Uterus (tissue), 4 donors: ENCODE data around the gene RAB6B. TPM values are rescaled to one million over a fixed set of nuclear protein-coding genes. Genes with fewer than 3 reads are reported as not detected.

Experiments used
- DNase-seq, 2 donors: peaks; one replicate each; pipeline ENCODE4 v3.0.0-alpha.2; 2019 to 2020
- H3K27ac ChIP-seq, 2 donors: fragments of 200-600 bp; sonication (generic); 1 replicate in 1 of 2; 2 replicates in 1 of 2; pipeline ENCODE4 v1.5.1; 2016 to 2018
- H3K27me3 ChIP-seq, 2 donors: fragments of 200-600 bp; sonication (generic); one replicate each; pipeline ENCODE4 v1.5.1; 2018 to 2019; ENCODE audit warnings: control low read depth in 1 of 2
- H3K36me3 ChIP-seq, 2 donors: fragments of 200-600 bp; sonication (generic); one replicate each; pipeline ENCODE4 v1.5.1; 2019; ENCODE audit warnings: control low read depth in 1 of 2
- H3K4me1 ChIP-seq, 2 donors: fragments of 200-600 bp; sonication (generic); one replicate each; pipeline ENCODE4 v1.5.1; 2018 to 2019; ENCODE audit warnings: control low read depth in 1 of 2
- H3K4me3 ChIP-seq, 2 donors: fragments of 200-600 bp; sonication (generic); 1 replicate in 1 of 2; 2 replicates in 1 of 2; pipeline ENCODE4 v1.5.1; 2018 to 2019; ENCODE audit warnings: mild to moderate bottlenecking in 1 of 2
- H3K9me3 ChIP-seq, 2 donors: fragments of 200-600 bp; sonication (generic); one replicate each; pipeline ENCODE4 v1.5.1; 2019; ENCODE audit warnings: control low read depth in 1 of 2
- POLR2A ChIP-seq, 2 donors: fragments of 450-650 bp; IDR thresholded peaks; one replicate each; pipeline ENCODE4 v1.6.1; 2016; ENCODE audit warnings: antibody characterized with exemption in 2 of 2, mild to moderate bottlenecking in 1 of 2, moderate library complexity in 1 of 2
- intact Hi-C: fragments of 100-400 bp; cut with DNase I; formaldehyde crosslinking; loops from one replicate; pipeline ENCODE4 v1.15.1; 2023; ENCODE audit warnings: low total_unique reads
- total RNA-seq, 4 donors: library from RNA; depleted of rRNA in 3 of 4; stranded (reverse); fragments of >200 nt in 3 of 4; gene quantifications; one replicate each; pipeline versions ENCODE4 v1.1.0 to v1.2.4, GENCODE V29; 2014 to 2023
- TF ChIP-seq, protein P1 (sequence below), 4 experiments: fragments of 200-600 bp in 2 of 4; fragments of 450-650 bp in 2 of 4; sonication (generic) in 2 of 4; IDR thresholded peaks; one replicate each; pipeline ENCODE4 v1.5.1; 2016 to 2019; ENCODE audit warnings: antibody characterized with exemption in 4 of 4, mild to moderate bottlenecking in 2 of 4, moderate library complexity in 1 of 4
- donor health status: DM: yes; HTN: yes; CAD: no.

RAB6B gene
- total RNA-seq, 4 donors from 2014 or later: 0.29 to 12.0 (median 3.8) TPM

DNA sequence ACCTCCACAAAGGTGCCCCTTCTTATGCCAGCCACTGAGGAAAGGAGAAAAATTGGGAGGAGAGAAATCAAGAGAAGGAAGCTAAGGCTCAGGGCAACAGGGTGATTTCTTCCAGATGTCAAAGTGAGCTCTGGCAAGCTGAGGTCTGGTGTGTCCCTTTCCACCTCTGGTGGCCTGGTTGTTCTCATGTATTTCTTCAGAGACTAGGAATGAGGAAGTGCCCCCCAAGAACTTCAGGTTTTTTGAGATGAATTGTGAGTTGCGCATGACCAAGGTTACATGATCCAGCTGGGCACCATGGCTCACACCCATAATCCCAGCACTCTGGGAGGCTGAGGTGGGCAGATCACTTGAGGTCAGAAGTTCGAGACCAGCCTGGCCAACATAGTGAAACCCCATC, 5.6 kb downstream of the RAB6B start:
- H3K27me3 ChIP-seq: no peaks in the 10 kb centered on the region
- H3K36me3 ChIP-seq: no peaks in the 10 kb centered on the region
- no peak for DNase-seq
- TF ChIP-seq POLR2A (IDR thresholded peaks at IDR 0.05): no peak
- TF ChIP-seq, protein P1, sequence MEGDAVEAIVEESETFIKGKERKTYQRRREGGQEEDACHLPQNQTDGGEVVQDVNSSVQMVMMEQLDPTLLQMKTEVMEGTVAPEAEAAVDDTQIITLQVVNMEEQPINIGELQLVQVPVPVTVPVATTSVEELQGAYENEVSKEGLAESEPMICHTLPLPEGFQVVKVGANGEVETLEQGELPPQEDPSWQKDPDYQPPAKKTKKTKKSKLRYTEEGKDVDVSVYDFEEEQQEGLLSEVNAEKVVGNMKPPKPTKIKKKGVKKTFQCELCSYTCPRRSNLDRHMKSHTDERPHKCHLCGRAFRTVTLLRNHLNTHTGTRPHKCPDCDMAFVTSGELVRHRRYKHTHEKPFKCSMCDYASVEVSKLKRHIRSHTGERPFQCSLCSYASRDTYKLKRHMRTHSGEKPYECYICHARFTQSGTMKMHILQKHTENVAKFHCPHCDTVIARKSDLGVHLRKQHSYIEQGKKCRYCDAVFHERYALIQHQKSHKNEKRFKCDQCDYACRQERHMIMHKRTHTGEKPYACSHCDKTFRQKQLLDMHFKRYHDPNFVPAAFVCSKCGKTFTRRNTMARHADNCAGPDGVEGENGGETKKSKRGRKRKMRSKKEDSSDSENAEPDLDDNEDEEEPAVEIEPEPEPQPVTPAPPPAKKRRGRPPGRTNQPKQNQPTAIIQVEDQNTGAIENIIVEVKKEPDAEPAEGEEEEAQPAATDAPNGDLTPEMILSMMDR (IDR thresholded peaks at IDR 0.05): no peak
- no peaks in the 10 kb centered on the region for H3K9me3 ChIP-seq
- no peaks in the 10 kb centered on the region for H3K4me1 ChIP-seq
- H3K4me3 ChIP-seq: no peak overlapping the region
- H3K27ac ChIP-seq: no peak overlapping the region
- intact Hi-C loops: no loop called here

DNA sequence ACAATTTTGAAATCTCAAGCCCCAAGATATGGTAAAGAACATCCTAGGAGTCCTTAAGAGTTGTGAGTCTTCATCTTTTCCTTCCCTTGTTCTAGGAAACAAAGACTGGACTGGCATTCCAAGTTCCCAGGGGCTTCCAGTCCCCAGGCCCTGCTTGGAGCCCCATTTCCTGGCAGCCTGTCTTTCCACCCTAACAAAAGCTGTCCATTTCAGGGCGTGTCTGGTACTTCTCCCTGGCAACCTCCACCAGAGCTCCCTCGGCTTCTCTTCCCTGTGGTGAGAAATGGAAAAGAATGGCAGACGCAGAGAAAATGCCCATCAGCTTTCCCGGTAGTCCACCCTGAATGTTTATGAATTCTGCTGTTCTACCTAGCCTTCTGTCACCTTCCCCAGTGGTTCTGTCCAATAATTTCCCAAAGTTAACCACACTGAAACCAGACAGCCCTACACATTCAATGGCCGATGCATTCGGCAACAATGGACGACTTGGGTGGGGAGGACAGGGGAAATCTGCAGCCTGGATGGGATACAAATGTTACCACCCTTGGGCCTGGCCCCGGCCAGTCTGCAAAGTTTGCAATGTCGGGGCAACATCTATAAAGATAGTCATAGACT, 6.8 kb downstream of the RAB6B start:
- no peaks in the 10 kb centered on the region for H3K9me3 ChIP-seq
- no peak overlapping the region for H3K4me3 ChIP-seq
- no peak for TF ChIP-seq POLR2A (IDR thresholded peaks at IDR 0.05)
- TF ChIP-seq, protein P1 (IDR thresholded peaks at IDR 0.05): no peak
- no peaks in the 10 kb centered on the region for H3K36me3 ChIP-seq
- no peak overlapping the region for H3K27ac ChIP-seq
- no peaks in the 10 kb centered on the region for H3K4me1 ChIP-seq
- H3K27me3 ChIP-seq: no peaks in the 10 kb centered on the region
- no peak for DNase-seq
- intact Hi-C loops: no loop called here

DNA sequence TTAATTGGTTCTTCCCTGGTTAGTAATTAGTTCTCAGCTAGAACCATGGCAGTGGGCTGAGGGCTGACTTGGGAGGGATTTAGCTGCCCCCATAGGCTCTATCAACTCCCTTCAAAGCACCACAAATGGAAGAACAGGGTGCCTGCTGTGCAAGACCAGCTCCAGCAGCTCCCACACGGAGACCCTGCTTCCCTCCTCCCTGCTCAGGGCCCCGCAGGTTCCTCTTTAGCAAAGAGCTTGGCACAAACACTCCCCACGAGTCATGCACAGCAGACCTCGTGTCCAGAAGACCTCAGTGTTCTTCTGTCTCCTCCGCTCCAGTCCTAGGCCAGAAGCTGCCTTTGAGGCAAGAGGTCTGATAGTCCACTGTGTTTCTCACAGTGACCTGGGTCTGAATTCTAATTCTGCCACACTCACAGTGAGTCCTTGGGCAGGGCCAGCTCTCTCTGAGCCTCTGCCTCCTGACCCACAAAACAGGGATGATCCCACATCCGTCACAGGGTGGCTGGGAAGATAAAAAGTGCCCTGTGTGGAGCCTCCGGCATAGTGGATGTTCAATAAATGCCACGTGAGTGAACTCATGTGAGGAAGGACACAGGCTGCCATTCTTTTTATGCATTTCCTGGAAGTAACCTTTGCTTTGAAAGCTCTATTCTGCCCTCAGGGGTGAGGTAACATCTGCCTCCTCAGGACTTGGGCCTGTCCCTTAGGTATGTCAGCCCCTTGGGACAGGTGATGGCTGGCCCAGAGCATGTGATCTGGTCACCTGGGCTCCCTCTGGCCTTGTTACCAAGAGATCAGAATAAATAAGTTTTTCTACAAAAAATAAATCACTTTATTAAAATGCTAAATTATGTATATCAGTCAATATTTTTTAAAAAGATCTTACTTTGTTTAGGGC, 7.6 kb downstream of the RAB6B start:
- no peaks in the 10 kb centered on the region for H3K9me3 ChIP-seq

DNA sequence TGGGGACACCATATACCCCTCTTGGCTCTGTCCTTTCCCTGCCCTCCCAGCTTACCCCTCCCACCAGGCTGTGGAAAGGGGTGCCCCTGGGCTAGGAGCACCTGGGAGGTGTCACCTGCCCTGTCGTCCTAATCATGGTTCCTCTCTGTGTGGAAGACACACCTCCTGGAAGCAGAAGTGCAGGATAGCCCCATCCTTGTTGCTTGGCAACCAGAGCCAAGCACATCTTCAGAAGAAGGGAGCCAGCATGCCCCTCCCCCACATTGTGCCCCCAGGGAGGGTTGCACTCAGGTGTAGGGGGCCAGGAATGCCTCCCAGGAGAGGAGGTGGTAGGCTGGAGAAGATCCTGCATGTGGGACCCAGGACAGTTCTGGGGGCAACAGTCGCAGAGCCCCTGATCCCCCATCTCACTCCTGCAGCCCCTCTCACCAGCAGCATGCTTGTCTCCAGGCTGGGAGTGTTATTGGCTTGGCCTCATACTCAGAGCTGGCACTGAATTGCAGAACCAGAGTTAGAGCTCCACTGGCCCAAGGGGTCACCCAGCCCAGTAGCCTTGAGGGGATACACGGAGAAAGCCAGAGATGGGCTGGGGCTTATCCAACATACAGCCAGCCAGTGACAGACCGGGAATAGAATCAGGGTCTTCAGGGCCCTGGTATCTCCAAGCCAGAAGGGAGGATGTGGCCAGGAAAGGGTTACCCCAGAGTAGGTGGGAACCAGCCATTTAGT, 8.4 kb downstream of the RAB6B start:
- Histone ChIP-seq H3K27me3 (no peaks in the 10 kb centered on the region), H3K27ac (no peak overlapping the region), H3K4me1 (no peaks in the 10 kb centered on the region), H3K9me3 (no peaks in the 10 kb centered on the region), H3K36me3 (no peaks in the 10 kb centered on the region), H3K4me3 (no peak overlapping the region)
- intact Hi-C loops: no loop called here
- no peak for DNase-seq
- no peak for TF ChIP-seq POLR2A (IDR thresholded peaks at IDR 0.05)
- TF ChIP-seq, protein P1 (IDR thresholded peaks at IDR 0.05): no peak

More for the DNA sequence above, 7.6 kb downstream of the RAB6B start:
- H3K4me3 ChIP-seq: no peak overlapping the region
- H3K4me1 ChIP-seq: no peaks in the 10 kb centered on the region
- TF ChIP-seq, protein P1 (IDR thresholded peaks at IDR 0.05): no peak
- TF ChIP-seq POLR2A (IDR thresholded peaks at IDR 0.05): no peak
- H3K36me3 ChIP-seq: no peaks in the 10 kb centered on the region
- no peak overlapping the region for H3K27ac ChIP-seq
- H3K27me3 ChIP-seq: no peaks in the 10 kb centered on the region
- intact Hi-C loops: no loop called here
- no peak for DNase-seq
